ELF-1 (cell line): Measurements from ENCODE around the gene GK2.
A peak's percentile ranks its signal among the peaks of the same experiment; 100 is the strongest.

ENCODE experiments used
- DNase-seq: peaks from one replicate; pipeline ENCODE4 v3.0.0-alpha.2; 2016; ENCODE audit warnings: low read depth, low spot score

GK2 gene

DNA sequence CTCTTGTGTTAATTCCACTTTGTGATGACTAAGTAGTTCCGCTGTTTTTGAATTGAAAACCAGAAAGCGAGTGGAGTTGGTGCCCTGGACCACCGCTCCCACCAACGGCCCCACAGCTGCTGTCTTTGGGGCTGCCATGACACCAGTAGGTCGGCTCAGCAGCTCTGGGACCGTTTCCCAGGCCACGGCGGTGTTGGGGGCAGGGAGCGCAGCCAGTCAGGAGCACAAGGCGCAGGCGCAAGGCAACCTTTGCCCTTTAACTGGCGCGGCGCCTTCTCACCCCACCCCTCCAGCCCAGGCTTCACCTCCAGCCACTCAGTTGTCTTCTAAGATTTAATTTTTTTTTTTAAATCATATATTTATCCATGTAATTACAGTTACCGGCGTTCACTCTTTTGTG is at the start of gene GK2:
GK2 (minus strand) TSS at position 166 of the 400 bp plus-strand sequence; CDS start at position 138, 28 bp downstream.
- DNase-seq: no peak

DNA sequence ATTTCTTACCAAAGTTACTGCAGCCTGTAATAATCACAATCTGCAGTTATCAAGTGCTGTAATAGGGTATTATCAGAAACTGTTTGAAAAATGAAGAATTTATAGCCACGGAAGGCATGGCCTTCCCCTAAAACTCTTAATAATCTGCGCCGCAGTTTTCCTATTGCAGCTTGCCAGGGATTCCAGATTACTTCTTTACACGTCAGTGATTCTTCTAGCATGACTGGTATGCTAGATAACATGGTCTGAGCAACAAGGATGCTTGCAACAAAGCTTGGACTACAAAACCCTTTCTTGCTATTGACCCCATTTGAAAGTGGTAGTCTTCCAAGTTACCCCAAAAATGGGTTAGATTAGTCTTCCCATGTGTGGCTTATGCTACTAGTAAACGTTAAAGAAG is 47.2 kb upstream of the GK2 start:
- no peak for DNase-seq

DNA sequence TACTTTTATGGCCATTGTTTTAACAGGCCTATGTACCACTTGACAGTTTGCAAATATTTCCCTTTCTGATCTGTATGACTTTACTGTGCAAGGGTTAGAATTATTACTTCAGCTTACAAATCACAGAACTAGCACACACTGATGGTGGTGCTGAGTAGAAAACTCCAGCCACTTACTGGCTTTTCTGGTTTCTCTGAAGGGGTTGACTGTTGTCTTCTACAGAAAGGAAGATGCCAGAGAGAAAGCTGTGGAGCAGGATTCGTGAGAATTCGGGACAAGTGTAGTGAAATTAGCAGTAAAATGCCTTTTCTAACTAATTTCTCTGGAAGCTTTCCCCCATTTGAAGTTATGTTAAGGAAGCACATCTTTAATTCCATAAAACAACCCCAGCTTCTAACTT is 46.6 kb upstream of the GK2 start:
- peak; percentile 4 for DNase-seq

DNA sequence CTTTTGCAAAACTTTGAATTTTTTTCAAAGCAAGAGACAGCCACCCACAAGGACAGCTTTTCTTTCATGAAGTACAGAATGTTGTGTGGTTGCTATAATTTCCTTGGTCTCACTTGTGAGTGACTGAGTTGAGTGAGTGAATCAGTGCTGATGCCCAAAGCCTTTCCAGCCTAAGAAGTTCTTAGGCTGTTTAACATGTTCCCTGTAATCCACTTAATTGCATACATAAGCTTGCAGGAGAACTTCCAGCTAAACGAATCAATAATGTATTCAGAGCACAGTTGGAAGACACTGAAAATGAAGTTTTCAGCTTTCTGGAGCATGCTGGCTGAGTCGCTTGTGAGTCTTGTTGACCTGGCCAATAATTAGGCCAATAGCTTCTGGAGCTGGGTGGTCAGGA is 42.0 kb upstream of the GK2 start:
- DNase-seq: no peak

DNA sequence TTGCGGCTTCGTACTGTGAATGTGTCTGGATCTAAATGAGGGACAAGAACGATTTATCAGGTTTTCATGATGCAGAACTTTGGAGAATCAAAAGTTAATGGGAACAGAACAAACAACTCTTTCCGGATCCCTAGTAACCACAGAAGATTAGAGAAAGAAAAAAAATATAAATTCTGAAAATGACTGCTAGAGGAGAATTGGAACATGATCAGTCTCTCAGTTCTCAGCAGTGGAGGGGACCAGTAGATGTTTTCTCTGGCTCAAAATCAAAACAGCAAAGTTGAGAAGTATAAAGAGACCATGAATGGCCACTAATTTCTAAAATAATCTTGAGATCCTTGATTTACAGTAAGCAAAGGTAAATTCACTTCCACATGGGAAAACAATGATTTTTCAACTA is 38.1 kb upstream of the GK2 start:
- DNase-seq: no peak

DNA sequence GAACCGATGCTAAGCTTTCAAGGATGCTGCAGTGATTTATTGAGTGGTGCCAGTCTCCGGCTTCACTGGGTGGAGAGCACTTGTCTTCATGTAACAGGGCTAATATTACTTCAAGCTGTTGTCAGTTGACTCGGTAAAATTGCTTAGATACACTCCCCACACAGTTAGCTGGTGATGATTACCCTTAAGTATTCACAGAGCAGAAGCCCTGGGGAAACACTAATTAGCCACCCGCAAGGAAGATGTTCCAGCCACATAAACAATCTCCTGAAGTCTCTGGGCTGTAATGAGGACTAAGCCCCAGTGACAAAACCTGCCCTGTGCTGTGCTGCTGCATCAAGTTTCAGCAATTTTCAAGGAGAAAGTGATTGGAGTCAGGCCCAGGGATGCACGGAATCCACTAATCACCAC is 37.3 kb upstream of the GK2 start:
- DNase-seq: peak; percentile 72

DNA sequence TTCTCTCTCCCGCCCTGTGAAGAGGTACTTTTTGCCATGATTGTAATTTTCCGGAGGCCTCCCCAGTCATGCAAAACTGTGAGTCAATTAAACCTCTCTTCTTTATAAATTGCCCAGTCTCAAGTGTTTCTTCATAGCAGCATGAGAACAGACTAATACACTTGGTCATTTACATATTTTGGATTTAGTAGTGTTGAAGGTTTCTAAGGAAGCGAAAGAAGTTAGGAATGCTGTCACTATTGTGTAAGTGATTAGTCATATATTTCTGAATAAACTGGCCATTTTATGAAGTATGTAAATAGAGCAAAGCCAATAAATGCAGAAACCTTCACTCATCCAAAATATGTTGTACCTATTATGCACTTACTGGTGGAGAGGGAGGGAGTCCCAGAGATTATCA is 34.4 kb upstream of the GK2 start:
- DNase-seq: no peak

DNA sequence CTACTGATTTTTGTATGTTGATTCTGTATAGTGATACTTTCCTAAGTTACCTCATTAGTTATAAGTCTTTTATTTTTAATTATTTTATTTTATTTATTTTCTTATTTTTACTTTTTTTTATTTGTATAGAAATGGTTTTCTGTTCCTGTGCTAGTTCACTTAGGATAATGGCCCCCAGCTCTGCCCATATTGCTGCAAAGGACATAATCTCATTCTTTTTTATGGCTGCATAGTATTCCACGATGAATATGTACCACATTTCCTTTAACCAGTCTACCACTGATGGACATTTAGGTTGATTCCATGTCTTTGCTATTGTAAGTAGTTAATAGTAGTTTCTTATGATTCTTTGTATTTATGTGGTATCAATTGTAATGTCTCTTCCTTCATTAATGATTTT is 31.5 kb upstream of the GK2 start:
- DNase-seq: no peak

DNA sequence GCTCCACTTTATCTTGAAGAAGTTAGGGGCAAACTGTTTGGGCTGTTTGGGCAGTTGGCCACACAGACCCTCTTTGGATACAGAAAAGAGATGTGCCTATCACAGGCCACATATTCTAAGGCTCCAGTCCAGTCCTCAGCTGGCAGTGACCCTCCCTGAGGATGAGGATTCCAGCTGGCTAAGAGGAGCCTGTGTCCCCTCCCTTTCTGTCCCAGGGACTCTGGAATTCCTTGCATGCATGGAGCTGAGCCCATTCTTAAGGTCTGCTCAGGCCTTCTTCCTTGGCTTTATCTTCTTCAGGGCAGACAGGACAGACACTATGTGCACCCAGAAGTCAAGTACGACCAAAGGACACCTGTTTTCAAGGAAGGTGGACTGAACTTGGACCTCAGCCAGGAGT is 23.8 kb upstream of the GK2 start:
- DNase-seq: no peak

DNA sequence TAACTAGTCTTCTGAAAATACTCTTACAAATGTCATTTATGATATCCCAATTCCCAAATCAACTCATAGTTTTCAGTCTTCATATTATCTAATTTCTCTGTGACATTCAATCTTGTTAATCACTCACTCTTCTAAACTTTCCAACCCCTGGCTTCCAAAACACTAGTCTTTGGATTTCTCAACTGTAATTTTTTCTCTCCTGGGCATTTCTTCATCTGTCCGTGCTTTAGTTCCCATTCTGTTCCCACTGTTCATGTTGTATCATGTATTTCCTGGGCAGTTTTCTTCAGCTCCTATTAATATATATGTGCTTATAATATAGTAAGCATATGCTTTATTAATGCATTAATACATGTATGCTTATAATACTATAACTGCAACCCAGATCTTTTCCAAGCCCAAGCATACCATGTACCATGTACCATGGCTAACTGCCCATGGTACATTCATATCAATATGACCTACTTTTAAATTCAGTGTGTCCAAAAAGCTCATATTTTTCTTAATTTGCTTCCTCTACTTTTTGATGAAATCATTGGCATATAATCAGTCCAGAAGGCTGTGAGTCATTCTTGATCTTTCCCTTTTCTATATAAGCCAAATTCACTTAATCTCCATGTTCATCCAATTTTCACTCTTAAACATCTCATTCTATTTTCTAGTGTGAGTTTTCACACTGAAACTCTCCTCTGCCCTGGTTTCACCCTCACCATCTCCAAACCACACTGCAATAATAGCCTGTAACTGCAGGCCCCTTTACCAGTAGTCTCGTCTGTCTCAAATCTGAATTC is 21.3 kb upstream of the GK2 start:
- no peak for DNase-seq

DNA sequence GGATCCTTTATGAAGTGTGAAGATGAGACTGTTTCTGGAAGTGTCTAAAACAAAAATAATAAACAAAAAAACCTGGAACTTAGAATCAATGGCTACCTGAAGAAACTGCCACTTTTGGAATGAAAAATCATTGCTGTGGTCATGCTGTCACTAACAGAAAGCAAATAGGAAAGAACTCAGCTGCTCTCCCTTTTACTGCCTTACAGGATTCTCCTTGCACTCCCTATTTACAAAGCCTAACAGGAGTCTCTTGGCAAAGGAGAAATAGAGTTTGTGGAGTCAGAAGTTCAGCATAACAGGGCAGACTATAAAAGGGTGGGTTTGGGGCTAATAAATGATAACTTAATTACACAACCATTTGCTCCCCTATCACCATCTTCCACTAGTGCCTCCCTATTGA is 19.0 kb upstream of the GK2 start:
- no peak for DNase-seq

DNA sequence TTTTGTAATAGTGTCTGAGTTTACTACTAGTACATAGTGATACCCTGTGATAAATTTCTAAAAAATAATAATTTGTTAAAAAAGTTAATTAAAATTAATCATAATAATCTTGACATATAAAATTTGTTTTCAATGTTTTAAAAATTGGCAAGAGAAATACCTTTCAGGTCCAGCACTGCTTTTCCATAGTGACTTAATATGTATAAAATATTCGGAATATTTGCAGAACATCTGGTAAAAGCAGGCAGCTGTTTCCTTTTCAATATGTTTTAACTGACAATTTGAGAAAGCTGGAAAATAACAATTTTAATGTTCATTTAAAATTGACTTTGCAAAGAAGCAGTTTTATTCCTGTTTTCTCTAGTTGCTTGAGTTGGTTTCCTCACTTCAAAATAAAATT is 17.6 kb upstream of the GK2 start:
- DNase-seq: no peak

DNA sequence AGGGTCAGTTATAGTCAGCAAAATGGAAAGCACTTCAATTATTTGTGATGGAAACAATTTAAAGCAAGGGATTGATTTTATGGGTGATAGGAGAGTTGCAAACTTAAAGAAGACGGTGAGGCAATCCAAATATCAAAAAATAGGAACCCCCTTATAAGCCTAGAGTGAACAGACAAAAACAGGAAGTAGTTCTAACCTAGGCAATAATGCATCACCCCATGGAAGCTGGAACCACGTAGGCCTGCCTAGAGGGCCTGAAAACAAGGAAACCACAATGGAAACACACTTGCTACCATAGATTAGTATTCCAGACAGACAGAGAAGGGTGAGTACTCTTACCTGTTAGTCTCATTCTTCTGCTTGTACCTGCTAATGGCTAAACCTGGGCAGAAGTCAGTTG is 13.5 kb upstream of the GK2 start:
- DNase-seq: no peak

DNA sequence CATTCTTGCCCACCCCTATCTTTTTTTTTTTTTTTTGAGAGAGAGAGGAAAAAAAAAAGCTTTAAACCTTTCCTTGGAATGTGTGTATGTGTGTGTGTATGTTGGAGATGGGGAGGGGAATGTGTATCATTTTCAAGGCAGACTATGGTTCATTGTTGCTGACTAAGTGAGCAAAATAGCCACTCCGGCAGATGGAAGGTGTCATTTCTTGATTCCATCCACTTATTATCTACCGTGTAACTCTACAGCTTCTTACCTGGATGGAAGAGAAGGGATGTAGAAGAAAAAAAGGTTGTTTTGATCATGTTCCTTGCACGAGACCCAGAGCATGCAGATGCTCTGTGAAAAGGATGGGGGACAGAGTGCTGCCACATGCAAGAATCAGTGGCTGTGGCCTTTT is 5.9 kb upstream of the GK2 start:
- no peak for DNase-seq

DNA sequence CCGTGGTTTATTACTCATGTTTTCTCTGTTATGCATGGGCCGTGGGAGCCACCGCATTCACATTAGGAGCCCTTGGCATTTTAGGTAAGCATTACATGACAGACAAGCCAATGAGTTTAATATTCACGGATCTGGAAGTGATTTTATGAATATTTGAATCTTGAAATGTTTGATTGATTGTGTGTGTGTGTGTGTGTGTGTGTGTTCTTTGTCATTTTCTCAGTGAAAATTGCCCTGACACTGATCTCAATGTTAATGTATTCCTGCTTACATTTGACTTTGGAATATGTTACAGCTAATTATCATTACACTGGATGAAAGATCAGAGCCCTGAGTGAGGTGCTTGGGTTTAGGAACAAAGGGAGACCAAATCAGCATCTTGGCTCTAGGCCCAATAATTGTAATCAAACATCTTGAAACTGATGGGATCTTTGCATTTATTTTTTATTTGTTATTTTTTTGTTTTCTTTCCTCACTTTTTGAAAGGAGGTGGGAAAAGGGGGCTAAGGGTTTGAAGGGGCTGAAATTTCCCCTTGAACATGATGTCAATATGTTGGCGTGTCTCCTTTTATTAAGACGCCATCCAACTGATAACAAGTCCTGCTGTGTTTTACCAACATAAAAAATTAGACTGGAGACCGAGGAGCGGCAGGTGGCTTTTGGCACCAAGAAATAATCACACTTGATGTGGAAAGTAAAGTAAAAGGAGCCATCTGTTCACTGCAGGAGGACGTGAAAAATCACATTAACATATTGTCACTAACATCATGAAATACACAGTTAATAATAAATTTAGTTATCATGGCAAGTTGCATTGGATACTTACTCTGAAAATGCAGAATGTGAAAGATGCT is 5.2 kb upstream of the GK2 start:
- DNase-seq: no peak

DNA sequence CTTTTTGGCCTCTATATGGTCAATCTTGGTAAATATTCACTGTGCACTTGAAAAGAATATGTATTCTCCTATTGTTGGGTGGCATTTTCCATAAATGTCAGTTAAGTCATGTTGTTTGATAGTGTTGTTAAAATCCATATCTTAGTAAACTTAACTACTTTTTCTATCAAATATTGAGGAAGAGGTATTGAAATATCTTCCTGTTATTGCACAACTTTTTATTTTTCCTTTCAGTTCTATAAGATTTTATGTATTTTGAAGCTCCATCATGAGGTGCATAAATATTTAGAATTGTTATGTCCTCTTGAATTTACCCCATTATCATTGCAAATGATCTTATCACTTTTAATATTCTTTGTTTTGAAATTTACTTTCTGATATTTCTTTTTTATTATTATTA is 3.4 kb downstream of the GK2 start:
- DNase-seq: no peak

DNA sequence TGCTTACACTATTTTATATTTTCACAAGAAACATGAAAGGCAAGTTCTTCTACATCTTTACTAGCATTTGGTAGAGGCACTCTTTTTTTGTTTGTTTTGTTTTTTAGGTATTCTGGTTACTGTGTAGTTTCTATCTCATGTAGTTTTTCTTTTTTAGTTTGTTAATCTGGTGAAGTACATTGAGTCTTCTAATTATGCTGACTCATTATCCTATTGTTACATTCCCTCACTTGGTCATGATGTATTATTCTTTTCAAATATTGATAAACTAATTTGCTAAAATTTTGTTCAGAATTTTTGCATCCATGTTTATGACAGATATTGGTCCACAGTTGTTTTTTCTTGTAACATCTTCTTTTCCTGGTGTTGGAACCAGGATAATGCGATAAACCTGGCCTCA is 4.7 kb downstream of the GK2 start:
- DNase-seq: no peak

DNA sequence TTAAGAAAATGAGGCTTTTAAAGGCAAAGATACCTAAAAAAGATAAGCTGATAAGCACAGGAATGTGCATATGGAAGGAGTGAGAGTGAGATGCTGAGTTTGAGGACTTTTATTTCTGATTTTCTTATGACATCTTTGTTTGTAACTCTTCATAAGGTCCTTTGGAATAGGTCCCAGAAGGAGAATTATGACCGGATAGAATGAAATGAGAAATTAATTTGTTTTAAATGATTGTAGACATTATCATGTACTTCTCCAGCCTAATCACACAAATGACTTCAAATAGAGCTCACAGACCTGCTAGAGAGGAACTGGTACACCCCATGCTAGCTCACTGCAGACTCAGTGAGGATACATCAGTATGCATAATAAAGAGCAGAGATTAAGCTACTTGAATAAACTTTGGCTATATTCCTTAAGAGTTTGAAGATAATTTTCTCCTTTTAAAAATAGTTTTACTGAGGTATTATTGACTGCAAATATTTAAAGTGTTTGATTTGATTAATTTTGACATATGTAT is 5.6 kb downstream of the GK2 start:
- no peak for DNase-seq

DNA sequence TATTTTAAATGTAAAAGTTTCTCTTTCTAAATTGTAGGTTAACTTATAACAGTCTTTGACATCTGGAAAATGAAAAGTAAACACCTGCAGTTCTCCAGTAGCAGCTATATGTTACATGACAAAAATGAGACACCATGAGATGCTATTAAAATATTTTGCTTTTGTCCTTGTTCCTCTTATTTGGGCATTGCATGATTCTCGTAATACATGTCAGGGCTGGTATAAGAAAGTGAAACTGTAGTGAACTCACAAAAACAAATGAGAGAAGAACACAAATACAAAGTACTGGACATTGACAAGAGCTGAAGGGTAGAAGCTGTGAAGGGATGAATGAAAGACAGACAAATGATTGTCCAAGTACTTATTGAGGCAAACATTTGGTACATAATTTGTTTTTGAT is 9.0 kb downstream of the GK2 start:
- no peak for DNase-seq

DNA sequence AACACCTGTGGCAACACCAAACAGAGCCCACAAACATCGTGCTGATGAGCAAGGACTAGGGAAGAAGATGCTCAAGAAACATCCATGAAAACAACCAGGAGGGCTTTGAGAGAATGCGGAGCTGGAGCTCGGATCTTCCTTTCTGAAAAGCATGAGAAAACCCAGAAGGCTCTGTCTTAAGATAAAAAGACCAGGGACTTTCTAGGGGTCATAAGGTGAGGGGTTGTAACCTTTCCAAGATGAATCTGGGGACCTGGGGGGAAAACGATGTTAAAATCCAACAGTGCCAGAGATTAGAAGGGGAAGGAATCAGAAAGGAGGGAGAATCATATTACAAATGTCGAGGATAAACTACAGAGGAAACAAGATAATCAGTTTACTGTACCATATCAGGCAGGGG is 10.1 kb downstream of the GK2 start:
- peak; percentile 36 for DNase-seq

DNA sequence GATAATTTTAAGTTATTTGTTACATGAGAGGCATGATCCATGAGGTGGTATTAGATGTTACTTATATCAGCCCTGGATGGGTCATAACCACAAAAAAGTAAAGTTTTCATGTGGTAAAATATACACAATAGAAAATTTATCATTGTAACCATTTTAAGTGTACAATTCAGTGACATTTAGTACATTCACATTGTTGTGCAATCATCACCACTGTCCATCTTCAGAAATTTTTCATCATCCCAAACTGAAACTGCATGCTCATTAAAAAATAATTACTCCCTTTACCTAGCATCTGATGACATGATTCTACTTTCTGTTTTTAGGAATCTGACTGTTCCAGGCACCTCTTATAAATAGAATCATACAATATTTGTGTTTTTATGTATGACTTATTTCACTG is 11.2 kb downstream of the GK2 start:
- DNase-seq: no peak

DNA sequence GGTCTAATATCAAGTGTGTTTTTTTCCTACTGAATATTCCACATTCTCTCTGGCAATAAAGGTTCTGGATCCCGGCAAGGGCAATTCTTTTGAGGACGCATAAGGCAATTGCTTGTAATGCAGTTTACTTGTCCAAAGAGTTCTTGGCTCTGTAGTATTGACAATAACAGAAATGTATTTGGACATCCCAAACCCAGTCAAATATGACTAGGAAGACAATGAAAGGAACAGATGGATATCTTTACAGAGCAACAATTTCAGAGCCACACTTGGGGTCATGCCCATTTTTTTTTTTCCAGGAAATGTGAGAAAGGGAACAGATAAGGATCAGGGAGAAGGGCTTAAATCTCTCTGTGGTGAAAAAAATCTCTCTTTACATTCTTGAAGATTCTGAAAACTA is 12.2 kb downstream of the GK2 start:
- no peak for DNase-seq

DNA sequence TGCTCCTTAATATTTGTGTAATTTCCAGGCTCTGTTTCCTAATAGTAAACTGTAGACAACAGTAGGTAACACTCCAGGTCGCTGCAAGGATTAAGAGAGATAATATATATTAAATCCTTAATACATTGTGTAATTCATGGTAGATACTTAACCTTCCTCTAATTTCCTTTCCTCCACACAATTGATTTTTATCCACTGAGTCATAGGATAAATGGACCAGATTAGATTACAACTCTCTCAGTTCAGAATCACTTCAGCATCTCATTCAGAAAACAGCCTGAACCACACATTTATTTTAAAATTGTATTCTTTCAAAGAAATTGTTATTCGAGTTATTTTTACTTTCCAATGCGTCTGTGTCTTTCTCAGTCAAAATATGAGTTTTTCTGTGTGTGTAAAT is 17.1 kb downstream of the GK2 start:
- DNase-seq: no peak
